DOHH2 (cell line): ENCODE measurements around the gene OGFOD2.

Source experiments
- H3F3A ChIP-seq: fragments of 200-600 bp; sonication (generic), shearing (Covaris generic); 2 replicates; pipeline ENCODE4 v1.6.0; 2016; ENCODE audit warnings: antibody characterized with exemption, mild to moderate bottlenecking; ENCODE audit not compliant: control insufficient read depth, insufficient read depth
- H3K27ac ChIP-seq: fragments of 200-600 bp; sonication (generic); 2 replicates; pipeline ENCODE4 v1.5.1; 2014; ENCODE audit warnings: low read depth, mild to moderate bottlenecking, low read length, moderate library complexity
- H3K27me3 ChIP-seq: fragments of 200-600 bp; sonication (generic); 2 replicates; pipeline ENCODE4 v1.6.1; 2014; ENCODE audit warnings: mild to moderate bottlenecking, low read length, mixed read lengths; ENCODE audit not compliant: control insufficient read depth
- H3K36me3 ChIP-seq: fragments of 200-600 bp; sonication (generic); 2 replicates; pipeline ENCODE4 v1.6.1; 2014; ENCODE audit warnings: mild to moderate bottlenecking, low read length, moderate library complexity, mixed read lengths; ENCODE audit not compliant: control insufficient read depth
- H3K4me1 ChIP-seq: fragments of 200-600 bp; sonication (generic); 2 replicates; pipeline ENCODE4 v1.6.1; 2014; ENCODE audit warnings: mild to moderate bottlenecking, low read length, mixed read lengths; ENCODE audit not compliant: control insufficient read depth
- H3K4me2 ChIP-seq: fragments of 200-600 bp; sonication (generic); 2 replicates; pipeline ENCODE4 v1.6.0; 2014; ENCODE audit warnings: mild to moderate bottlenecking, low read length, moderate library complexity
- H3K4me3 ChIP-seq: fragments of 200-600 bp; sonication (generic); 2 replicates; pipeline ENCODE4 v1.5.1; 2014; ENCODE audit warnings: mild to moderate bottlenecking, low read length, mixed read lengths
- H3K79me2 ChIP-seq: fragments of 200-600 bp; sonication (generic); 2 replicates; pipeline ENCODE4 v1.6.1; 2014; ENCODE audit warnings: mild to moderate bottlenecking, low read length, mixed read lengths; ENCODE audit not compliant: control insufficient read depth
- H3K9me2 ChIP-seq: fragments of 200-600 bp; sonication (generic); replicated peaks from 2 replicates; pipeline ENCODE4 v1.6.1; 2014; ENCODE audit warnings: mild to moderate bottlenecking, low read length, mixed read lengths; ENCODE audit not compliant: control insufficient read depth
- H3K9me3 ChIP-seq: fragments of 200-600 bp; sonication (generic); 2 replicates; pipeline ENCODE4 v1.6.1; 2014; ENCODE audit warnings: antibody characterized with exemption, low read length, mixed read lengths; ENCODE audit not compliant: control insufficient read depth, insufficient read depth
- H4K20me1 ChIP-seq: fragments of 200-600 bp; sonication (generic); 2 replicates; pipeline ENCODE4 v1.6.0; 2014; ENCODE audit warnings: low read depth, mild to moderate bottlenecking, antibody characterized with exemption, low read length, moderate library complexity; ENCODE audit not compliant: control insufficient read depth, insufficient read depth
- CTCF ChIP-seq: fragments of 200-600 bp; sonication (generic); IDR thresholded peaks from one replicate; pipeline ENCODE4 v1.5.1; 2014; ENCODE audit warnings: antibody characterized with exemption, mild to moderate bottlenecking, low read depth, low read length; ENCODE audit not compliant: poor library complexity, severe bottlenecking
- EZH2phosphoT487 ChIP-seq: fragments of 200-600 bp; sonication (generic); IDR thresholded peaks from 2 replicates; pipeline ENCODE4 v1.6.1; 2017; ENCODE audit warnings: borderline replicate concordance, mild to moderate bottlenecking, antibody characterized with exemption, low read length, moderate library complexity, mixed read lengths

OGFOD2 gene

GRCh38 chr12:122963941-122964265 lies 11.1 kb upstream of the OGFOD2 start:
- Histone ChIP-seq H3K9me2 (no peaks in the 10 kb centered on the region), H3K27ac (no peak overlapping the region), H3K4me3 (no peak overlapping the region), H3K27me3 (no peaks in the 10 kb centered on the region), H3K9me3 (no peaks in the 10 kb centered on the region), H3K4me2 (no peak overlapping the region), H4K20me1 (peaks cover 5% of the 10 kb centered on the region; the same call in 1 of the 2 replicates), H3K4me1 (peaks cover 12% of the 10 kb centered on the region), H3K79me2 (no peaks in the 10 kb centered on the region), H3F3A (peaks cover 6% of the 10 kb centered on the region), H3K36me3 (no peaks in the 10 kb centered on the region)
- TF ChIP-seq EZH2phosphoT487 (no peak), CTCF (no peak)

GRCh38 chr12:122964439-122965257 lies 10.4 kb upstream of the OGFOD2 start:
- H3K27ac ChIP-seq = no peak overlapping the region
- H3K9me3 ChIP-seq = no peaks in the 10 kb centered on the region
- no peak overlapping the region for H3K4me3 ChIP-seq
- H3K4me2 ChIP-seq = no peak overlapping the region
- H3K4me1 ChIP-seq = peaks cover 14% of the 10 kb centered on the region
- TF ChIP-seq CTCF = no peak
- no peak for TF ChIP-seq EZH2phosphoT487
- no peaks in the 10 kb centered on the region for H3K36me3 ChIP-seq
- no peaks in the 10 kb centered on the region for H3K79me2 ChIP-seq
- H3K27me3 ChIP-seq = no peaks in the 10 kb centered on the region
- H3F3A ChIP-seq = peaks cover 6% of the 10 kb centered on the region
- H3K9me2 ChIP-seq = no peaks in the 10 kb centered on the region
- peaks cover 5% of the 10 kb centered on the region; the same call in 1 of the 2 replicates for H4K20me1 ChIP-seq

- Histone ChIP-seq H3K36me3 (no peaks in the 10 kb centered on the region), H3K9me2 (no peaks in the 10 kb centered on the region), H4K20me1 (peaks cover 5% of the 10 kb centered on the region; the same call in 1 of the 2 replicates), H3F3A (peaks cover 6% of the 10 kb centered on the region), H3K4me1 (peaks cover 15% of the 10 kb centered on the region), H3K27me3 (no peaks in the 10 kb centered on the region), H3K9me3 (no peaks in the 10 kb centered on the region), H3K4me3 (no peak overlapping the region; the same call in 1 of the 2 replicates), H3K79me2 (no peaks in the 10 kb centered on the region), H3K27ac (no peak overlapping the region), H3K4me2 (peak overlapping the region; percentile 97)
- TF ChIP-seq EZH2phosphoT487 = no peak
- TF ChIP-seq CTCF = no peak
Measured at GRCh38 chr12:122965321-122965751, 9.7 kb upstream of the OGFOD2 start.
